Liver (tissue), 3 donors: ENCODE results near the gene CMIP.

Source experiments
- ATF3 ChIP-seq: IDR thresholded peaks from 2 replicates; pipeline ENCODE4 v1.6.1; 2016; ENCODE audit warnings: antibody characterized with exemption
- CTCF ChIP-seq: fragments of 150-350 bp; IDR thresholded peaks from 2 replicates; pipeline ENCODE4 v1.5.1; 2017; ENCODE audit warnings: improper control_type of control experiment, low read depth, low read length; ENCODE audit not compliant: missing input control
- EGR1 ChIP-seq, 2 donors: IDR thresholded peaks; 2 replicates each; pipeline ENCODE4 v1.6.1; 2016 to 2018; ENCODE audit warnings: antibody characterized with exemption in 2 of 2, low read depth in 2 of 2
- GABPA ChIP-seq, 2 donors: IDR thresholded peaks in 1 of 2; conservative IDR thresholded peaks in 1 of 2; 2 replicates each; pipeline ENCODE4 v1.6.1; 2016; ENCODE audit warnings: antibody characterized with exemption in 2 of 2, mild to moderate bottlenecking in 1 of 2, moderate library complexity in 1 of 2
- HNF4G ChIP-seq: IDR thresholded peaks from 2 replicates; pipeline ENCODE4 v1.6.1; 2016; ENCODE audit warnings: antibody characterized with exemption
- NR2F2 ChIP-seq: IDR thresholded peaks from 2 replicates; pipeline ENCODE4 v1.6.1; 2016; ENCODE audit warnings: antibody characterized with exemption
- RAD21 ChIP-seq, 2 donors: IDR thresholded peaks; 2 replicates each; pipeline ENCODE4 v1.6.1; 2016; ENCODE audit warnings: antibody characterized with exemption in 2 of 2, mild to moderate bottlenecking in 2 of 2
- TAF1 ChIP-seq: conservative IDR thresholded peaks from 2 replicates; pipeline ENCODE4 v1.6.1; 2016; ENCODE audit warnings: antibody characterized with exemption, mild to moderate bottlenecking
- donor health status: healthy.
- donor health status: healthy.

GRCh38 chr16:81464279-81464678, 19.7 kb downstream of the CMIP start:
- TF ChIP-seq CTCF = no peak
- no peak for TF ChIP-seq HNF4G
- no peak for TF ChIP-seq EGR1 (IDR thresholded peaks at IDR 0.05; ENCODE audit: low read depth in 2 of 2)
- no peak for TF ChIP-seq TAF1
- TF ChIP-seq GABPA (IDR thresholded peaks at IDR 0.05 in 1 of 2, conservative IDR thresholded peaks at IDR 0.05 in 1 of 2) = no peak
- no peak for TF ChIP-seq NR2F2
- no peak for TF ChIP-seq RAD21 (IDR thresholded peaks at IDR 0.05)
- TF ChIP-seq ATF3 = no peak
